ENCODE results near the gene KLC4. TPM values are rescaled to one million over a fixed set of nuclear protein-coding genes. Genes with fewer than 3 reads are reported as not detected.
A peak's percentile ranks its signal among the peaks of the same experiment; 100 is the strongest.

Gene KLC4
- total RNA-seq, 1 donor from 2014 or later: 41.4 TPM

- Mint-ChIP-seq H3K27ac (ENCODE audit: unreplicated experiment) (peak overlapping the region; percentile 84), H3K9me3 (ENCODE audit: unreplicated experiment) (no peaks in the 10 kb centered on the region), H3K4me1 (ENCODE audit: unreplicated experiment) (peaks cover 29% of the 10 kb centered on the region), H3K4me3 (ENCODE audit: unreplicated experiment) (peak overlapping the region; percentile 99), H3K27me3 (ENCODE audit: unreplicated experiment) (peaks cover 5% of the 10 kb centered on the region), H3K36me3 (ENCODE audit: low read depth, unreplicated experiment) (peaks cover 31% of the 10 kb centered on the region)
- no peak for TF ChIP-seq CTCF (IDR thresholded peaks at IDR 0.05; ENCODE audit: unreplicated experiment)
- no peak for DNase-seq (ENCODE audit: low spot score)
These were observed 1.6 kb downstream of the KLC4 start for GRCh38 chr6:43060755-43061633.

DNA sequence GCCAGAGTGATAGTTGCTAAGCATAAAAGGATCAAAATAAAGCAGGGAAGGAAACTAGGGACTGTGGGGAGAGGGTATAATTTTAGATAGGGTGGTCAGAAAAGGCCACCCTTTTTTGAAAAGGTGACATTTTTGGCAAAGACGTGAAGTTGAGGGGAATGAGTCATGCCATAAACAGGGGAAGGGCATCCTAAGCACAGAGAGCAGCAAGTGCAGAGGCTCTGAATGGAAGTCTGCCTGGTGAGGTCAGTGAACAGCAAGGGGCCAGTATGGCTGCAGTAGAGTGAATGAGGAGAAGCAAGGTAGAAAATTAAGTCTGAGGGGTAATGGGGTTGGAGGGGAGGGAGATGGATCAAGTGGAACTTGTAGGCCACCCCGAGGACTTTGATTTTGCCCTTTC is 2.4 kb downstream of the KLC4 start:
- H3K36me3 Mint-ChIP-seq (ENCODE audit: low read depth, unreplicated experiment): peaks cover 36% of the 10 kb centered on the region
- TF ChIP-seq CTCF (IDR thresholded peaks at IDR 0.05; ENCODE audit: unreplicated experiment): no peak
- H3K27ac Mint-ChIP-seq (ENCODE audit: unreplicated experiment): peak overlapping the region; percentile 42
- DNase-seq (ENCODE audit: low spot score): no peak
- peaks cover 5% of the 10 kb centered on the region for H3K27me3 Mint-ChIP-seq (ENCODE audit: unreplicated experiment)
- H3K9me3 Mint-ChIP-seq (ENCODE audit: unreplicated experiment): no peaks in the 10 kb centered on the region
- H3K4me1 Mint-ChIP-seq (ENCODE audit: unreplicated experiment): peaks cover 29% of the 10 kb centered on the region
- H3K4me3 Mint-ChIP-seq (ENCODE audit: unreplicated experiment): peak overlapping the region; percentile 65

- H3K27ac Mint-ChIP-seq (ENCODE audit: unreplicated experiment): no peak overlapping the region
- peaks cover 5% of the 10 kb centered on the region for H3K27me3 Mint-ChIP-seq (ENCODE audit: unreplicated experiment)
- H3K4me3 Mint-ChIP-seq (ENCODE audit: unreplicated experiment): no peak overlapping the region
These were observed 3.4 kb downstream of the KLC4 start for GRCh38 chr6:43062818-43063217.

DNA sequence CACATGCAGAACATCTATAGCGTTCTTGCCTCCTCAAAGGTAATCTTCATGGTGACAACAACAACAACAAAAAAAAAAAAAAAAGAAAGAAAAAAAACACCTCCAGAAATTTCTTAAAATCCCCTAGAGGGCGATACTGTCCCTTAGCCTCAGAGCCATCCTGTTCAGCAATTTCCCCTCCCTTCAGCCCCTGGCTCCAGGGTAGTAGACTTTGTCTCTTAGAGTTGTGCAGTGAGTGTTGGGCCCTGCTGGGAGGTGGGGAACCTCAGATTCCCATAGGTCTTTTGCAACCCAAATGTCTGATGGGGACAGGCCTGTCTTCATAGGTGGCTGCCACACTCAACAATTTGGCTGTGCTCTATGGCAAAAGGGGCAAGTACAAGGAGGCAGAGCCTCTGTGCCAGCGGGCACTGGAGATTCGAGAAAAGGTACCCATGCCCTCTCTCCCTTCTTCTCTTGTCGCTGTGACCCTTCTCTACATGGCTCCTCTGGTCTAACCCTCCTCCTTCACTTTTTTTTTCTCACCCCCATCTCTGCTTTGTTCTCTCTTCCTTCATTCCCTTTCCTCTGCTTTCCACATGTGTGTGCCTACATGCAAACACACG is 10.7 kb downstream of the KLC4 start:
- TF ChIP-seq CTCF (IDR thresholded peaks at IDR 0.05; ENCODE audit: unreplicated experiment): peak; percentile 48
- peaks cover 8% of the 10 kb centered on the region for H3K27me3 Mint-ChIP-seq (ENCODE audit: unreplicated experiment)
- no peak for DNase-seq (ENCODE audit: low spot score)
- H3K4me3 Mint-ChIP-seq (ENCODE audit: unreplicated experiment): no peak overlapping the region
- peaks cover 37% of the 10 kb centered on the region for H3K36me3 Mint-ChIP-seq (ENCODE audit: low read depth, unreplicated experiment)
- H3K9me3 Mint-ChIP-seq (ENCODE audit: unreplicated experiment): no peaks in the 10 kb centered on the region
- peaks cover 33% of the 10 kb centered on the region for H3K4me1 Mint-ChIP-seq (ENCODE audit: unreplicated experiment)
- H3K27ac Mint-ChIP-seq (ENCODE audit: unreplicated experiment): peak overlapping the region; percentile 67

More at GRCh38 chr6:43062818-43063217, 3.4 kb downstream of the KLC4 start:
- TF ChIP-seq CTCF (IDR thresholded peaks at IDR 0.05; ENCODE audit: unreplicated experiment): no peak
- Mint-ChIP-seq H3K36me3 (ENCODE audit: low read depth, unreplicated experiment) (peaks cover 37% of the 10 kb centered on the region), H3K4me1 (ENCODE audit: unreplicated experiment) (peaks cover 29% of the 10 kb centered on the region), H3K9me3 (ENCODE audit: unreplicated experiment) (no peaks in the 10 kb centered on the region)
- no peak for DNase-seq (ENCODE audit: low spot score)

Measured in endothelial cell (in vitro differentiated cells).